Measurements from ENCODE around the gene SPI1.

The SPI1 gene

DNA sequence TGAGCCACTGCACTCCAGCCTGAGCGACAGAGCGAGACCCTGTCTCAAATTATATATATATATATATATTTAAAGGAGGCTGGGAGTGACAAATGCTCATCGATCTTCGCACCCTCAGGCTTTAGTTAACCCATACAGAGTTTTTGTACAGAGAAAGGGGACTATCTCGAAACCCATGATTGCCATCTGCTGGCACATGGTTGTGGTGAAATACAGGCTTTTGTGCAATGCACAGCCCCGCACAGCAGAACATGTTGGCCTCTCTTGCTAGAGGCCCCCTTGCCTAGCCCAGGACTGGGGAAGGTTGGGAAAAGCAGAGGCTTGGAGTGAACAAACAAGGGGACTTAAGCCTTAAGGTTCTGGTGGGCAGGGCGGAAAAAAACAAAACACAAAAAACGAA lies 29.5 kb downstream of the SPI1 start:
- no peaks in the 10 kb centered on the region for H3K79me2 ChIP-seq (ENCODE audit: control insufficient read depth, low read length)
- no peaks in the 10 kb centered on the region; the same call in 1 of the 2 replicates for H3K4me1 ChIP-seq (ENCODE audit: control insufficient read depth, low read length)
- H3K27me3 ChIP-seq (ENCODE audit: control insufficient read depth, low read length): no peaks in the 10 kb centered on the region
- no peaks in the 10 kb centered on the region for H3K9me2 ChIP-seq (replicated peaks; ENCODE audit: control insufficient read depth, low read length)
- H3K36me3 ChIP-seq (ENCODE audit: control insufficient read depth, low read length): no peaks in the 10 kb centered on the region
- 0 out of 2 replicates have a peak, but pooled peaks cover under 1% of the 10 kb centered on the region for H3F3A ChIP-seq (ENCODE audit: control insufficient read depth, insufficient read depth)
- peak; percentile 31 for TF ChIP-seq CTCF (IDR thresholded peaks at IDR 0.05; ENCODE audit: low read depth, low read length, poor library complexity, severe bottlenecking)
- TF ChIP-seq EZH2phosphoT487 (IDR thresholded peaks at IDR 0.05; ENCODE audit: borderline replicate concordance, low read length): no peak
- H3K27ac ChIP-seq (ENCODE audit: low read depth, low read length): no peak overlapping the region
- no peaks in the 10 kb centered on the region for H3K9me3 ChIP-seq (ENCODE audit: control insufficient read depth, insufficient read depth, low read length)
- no peak overlapping the region for H3K4me3 ChIP-seq (ENCODE audit: low read length)
- H3K4me2 ChIP-seq (ENCODE audit: low read length): no peak overlapping the region
- H4K20me1 ChIP-seq (ENCODE audit: control insufficient read depth, insufficient read depth, low read depth, low read length): no peaks in the 10 kb centered on the region

GRCh38 chr11:47348131-47348802 lies 30.1 kb downstream of the SPI1 start:
- no peak overlapping the region for H3K4me3 ChIP-seq (ENCODE audit: low read length)
- TF ChIP-seq CTCF (IDR thresholded peaks at IDR 0.05; ENCODE audit: low read depth, low read length, poor library complexity, severe bottlenecking): no peak
- TF ChIP-seq EZH2phosphoT487 (IDR thresholded peaks at IDR 0.05; ENCODE audit: borderline replicate concordance, low read length): no peak
- no peaks in the 10 kb centered on the region for H3K4me1 ChIP-seq (ENCODE audit: control insufficient read depth, low read length)
- H3F3A ChIP-seq (ENCODE audit: control insufficient read depth, insufficient read depth): no peaks in the 10 kb centered on the region
- no peak overlapping the region for H3K4me2 ChIP-seq (ENCODE audit: low read length)
- no peaks in the 10 kb centered on the region for H3K27me3 ChIP-seq (ENCODE audit: control insufficient read depth, low read length)
- no peaks in the 10 kb centered on the region for H3K9me3 ChIP-seq (ENCODE audit: control insufficient read depth, insufficient read depth, low read length)
- no peaks in the 10 kb centered on the region for H3K36me3 ChIP-seq (ENCODE audit: control insufficient read depth, low read length)
- no peaks in the 10 kb centered on the region for H4K20me1 ChIP-seq (ENCODE audit: control insufficient read depth, insufficient read depth, low read depth, low read length)
- no peaks in the 10 kb centered on the region for H3K9me2 ChIP-seq (replicated peaks; ENCODE audit: control insufficient read depth, low read length)
- no peaks in the 10 kb centered on the region for H3K79me2 ChIP-seq (ENCODE audit: control insufficient read depth, low read length)
- H3K27ac ChIP-seq (ENCODE audit: low read depth, low read length): no peak overlapping the region

DNA sequence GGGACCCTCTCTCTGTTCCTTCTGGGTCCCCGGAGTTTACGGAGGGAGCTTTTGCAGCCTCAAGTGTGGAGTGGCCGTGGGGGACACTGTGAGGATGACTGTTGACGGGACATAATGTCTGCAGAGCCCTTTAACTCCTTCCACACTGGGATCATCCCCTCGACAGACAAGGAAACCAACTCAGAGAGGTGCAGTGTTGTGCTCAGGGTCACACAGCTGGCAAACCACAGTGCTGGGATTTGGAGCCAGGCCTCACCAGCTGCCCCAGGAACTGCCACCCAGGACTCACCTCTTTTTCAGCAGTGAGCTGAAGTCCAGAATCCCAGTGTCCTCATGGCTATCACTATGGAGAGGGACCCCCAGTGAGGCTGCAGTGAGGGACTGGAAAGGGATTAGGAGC lies 31.2 kb downstream of the SPI1 start:
- H3K9me2 ChIP-seq (replicated peaks; ENCODE audit: control insufficient read depth, low read length): no peaks in the 10 kb centered on the region
- H3K4me1 ChIP-seq (ENCODE audit: control insufficient read depth, low read length): no peaks in the 10 kb centered on the region
- no peaks in the 10 kb centered on the region for H3K9me3 ChIP-seq (ENCODE audit: control insufficient read depth, insufficient read depth, low read length)
- no peaks in the 10 kb centered on the region for H3F3A ChIP-seq (ENCODE audit: control insufficient read depth, insufficient read depth)
- no peaks in the 10 kb centered on the region for H3K27me3 ChIP-seq (ENCODE audit: control insufficient read depth, low read length)
- H3K36me3 ChIP-seq (ENCODE audit: control insufficient read depth, low read length): no peaks in the 10 kb centered on the region
- H3K4me3 ChIP-seq (ENCODE audit: low read length): no peak overlapping the region
- TF ChIP-seq EZH2phosphoT487 (IDR thresholded peaks at IDR 0.05; ENCODE audit: borderline replicate concordance, low read length) (no peak), CTCF (IDR thresholded peaks at IDR 0.05; ENCODE audit: low read depth, low read length, poor library complexity, severe bottlenecking) (no peak)
- H3K27ac ChIP-seq (ENCODE audit: low read depth, low read length): no peak overlapping the region
- no peak overlapping the region for H3K4me2 ChIP-seq (ENCODE audit: low read length)
- H4K20me1 ChIP-seq (ENCODE audit: control insufficient read depth, insufficient read depth, low read depth, low read length): no peaks in the 10 kb centered on the region
- no peaks in the 10 kb centered on the region for H3K79me2 ChIP-seq (ENCODE audit: control insufficient read depth, low read length)

Data from DOHH2 (cell line).